ENCODE results near the gene PCBP3. TPM values are rescaled to one million over a fixed set of nuclear protein-coding genes. Genes with fewer than 3 reads are reported as not detected.

The PCBP3 gene
- total RNA-seq, 1 donor from 2014 or later, result not detected

DNA sequence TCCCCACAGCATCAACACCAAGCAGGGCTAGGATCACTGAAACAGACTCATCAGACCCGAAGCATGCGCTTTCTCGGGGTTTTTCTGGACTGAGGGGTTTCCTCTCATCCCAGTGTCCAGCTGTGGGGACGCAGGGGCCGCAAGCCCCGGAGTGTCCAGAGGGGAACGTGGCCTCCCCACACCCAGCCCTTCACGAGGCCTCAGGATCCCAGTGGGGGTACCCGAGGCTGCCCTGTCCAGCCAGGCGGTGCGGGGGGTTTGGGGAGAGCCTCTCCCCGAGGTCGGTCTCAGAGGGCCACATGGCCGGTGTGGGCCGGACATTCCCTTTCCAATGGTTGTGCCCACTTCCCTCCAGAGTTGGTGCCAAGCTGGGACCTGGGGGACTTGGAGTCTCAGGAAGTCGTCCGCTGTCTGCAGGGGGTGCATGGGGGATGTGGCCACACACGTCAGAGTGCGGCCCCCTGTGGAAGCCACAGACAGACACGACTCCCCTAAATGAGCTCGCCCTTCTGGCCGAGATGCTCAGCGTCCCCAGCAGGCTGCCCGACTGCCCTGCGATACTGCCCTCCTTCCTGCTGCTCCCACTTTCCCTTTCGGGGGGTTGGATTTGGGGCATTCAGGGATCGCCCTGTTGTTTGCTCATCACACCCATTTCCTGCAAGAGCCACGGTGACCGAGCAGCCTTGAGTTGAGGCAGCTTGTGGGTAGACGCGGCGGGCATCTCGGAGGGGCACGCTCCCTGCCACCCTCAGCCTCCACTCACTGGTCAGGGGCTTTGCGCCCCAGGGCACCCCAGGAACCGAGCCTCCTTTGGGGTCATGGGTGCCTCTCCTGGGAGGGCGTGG lies 342.2 kb downstream of the PCBP3 start:
- ATAC-seq (ENCODE audit: low read depth) (no peak), DNase-seq (peak; percentile 13)
- Mint-ChIP-seq H3K36me3 (ENCODE audit: low read depth) (no peaks in the 10 kb centered on the region), H3K4me3 (no peak overlapping the region), H3K4me1 (peaks cover 1% of the 10 kb centered on the region), H3K27ac (no peak overlapping the region), H3K9me3 (no peaks in the 10 kb centered on the region), H3K27me3 (no peaks in the 10 kb centered on the region)
- ChIA-PET POLR2A (no interaction called here), CTCF (no interaction called here)
- intact Hi-C loops (cut with micrococcal nuclease), result no loop called here
- TF ChIP-seq, protein P1, sequence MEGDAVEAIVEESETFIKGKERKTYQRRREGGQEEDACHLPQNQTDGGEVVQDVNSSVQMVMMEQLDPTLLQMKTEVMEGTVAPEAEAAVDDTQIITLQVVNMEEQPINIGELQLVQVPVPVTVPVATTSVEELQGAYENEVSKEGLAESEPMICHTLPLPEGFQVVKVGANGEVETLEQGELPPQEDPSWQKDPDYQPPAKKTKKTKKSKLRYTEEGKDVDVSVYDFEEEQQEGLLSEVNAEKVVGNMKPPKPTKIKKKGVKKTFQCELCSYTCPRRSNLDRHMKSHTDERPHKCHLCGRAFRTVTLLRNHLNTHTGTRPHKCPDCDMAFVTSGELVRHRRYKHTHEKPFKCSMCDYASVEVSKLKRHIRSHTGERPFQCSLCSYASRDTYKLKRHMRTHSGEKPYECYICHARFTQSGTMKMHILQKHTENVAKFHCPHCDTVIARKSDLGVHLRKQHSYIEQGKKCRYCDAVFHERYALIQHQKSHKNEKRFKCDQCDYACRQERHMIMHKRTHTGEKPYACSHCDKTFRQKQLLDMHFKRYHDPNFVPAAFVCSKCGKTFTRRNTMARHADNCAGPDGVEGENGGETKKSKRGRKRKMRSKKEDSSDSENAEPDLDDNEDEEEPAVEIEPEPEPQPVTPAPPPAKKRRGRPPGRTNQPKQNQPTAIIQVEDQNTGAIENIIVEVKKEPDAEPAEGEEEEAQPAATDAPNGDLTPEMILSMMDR (IDR thresholded peaks at IDR 0.05), result no peak

DNA sequence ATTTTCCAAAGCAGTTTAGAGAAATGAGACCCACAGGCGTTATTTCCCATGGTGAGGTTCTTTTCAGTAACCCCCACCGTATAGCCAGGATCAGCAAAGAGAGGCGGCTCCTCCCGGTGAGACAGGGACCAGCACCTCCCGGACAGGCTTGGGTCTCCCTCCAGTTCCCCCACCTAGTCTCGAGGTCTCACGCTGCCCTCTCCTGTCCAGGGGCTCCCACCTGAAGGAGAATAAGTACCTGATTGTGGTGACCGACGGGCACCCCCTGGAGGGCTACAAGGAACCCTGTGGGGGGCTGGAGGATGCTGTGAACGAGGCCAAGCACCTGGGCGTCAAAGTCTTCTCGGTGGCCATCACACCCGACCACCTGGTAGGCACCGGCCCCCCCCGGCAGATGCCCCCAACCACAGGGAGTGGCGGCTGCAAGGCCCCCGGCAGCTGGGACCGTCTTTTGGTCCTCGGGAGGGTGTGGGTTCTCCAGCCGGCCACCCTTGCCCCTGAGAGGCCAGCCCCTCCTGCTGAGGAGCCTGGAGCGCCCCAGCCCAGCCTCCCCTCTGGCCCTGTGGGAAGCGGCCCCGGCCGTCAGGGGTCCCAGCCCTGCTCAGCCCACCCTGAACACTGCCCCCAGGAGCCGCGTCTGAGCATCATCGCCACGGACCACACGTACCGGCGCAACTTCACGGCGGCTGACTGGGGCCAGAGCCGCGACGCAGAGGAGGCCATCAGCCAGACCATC lies 343.0 kb downstream of the PCBP3 start:
- ATAC-seq (ENCODE audit: low read depth) (no peak), DNase-seq (peak; percentile 13)
- no peaks in the 10 kb centered on the region for H3K9me3 Mint-ChIP-seq
- CTCF ChIA-PET, result no interaction called here
- H3K36me3 Mint-ChIP-seq (ENCODE audit: low read depth), result no peaks in the 10 kb centered on the region
- H3K4me3 Mint-ChIP-seq, result no peak overlapping the region
- intact Hi-C loops (cut with micrococcal nuclease), result no loop called here
- no peak overlapping the region for H3K27ac Mint-ChIP-seq
- TF ChIP-seq, protein P1 (IDR thresholded peaks at IDR 0.05), result no peak
- H3K27me3 Mint-ChIP-seq, result no peaks in the 10 kb centered on the region
- POLR2A ChIA-PET, result no interaction called here
- H3K4me1 Mint-ChIP-seq, result peaks cover 1% of the 10 kb centered on the region

DNA sequence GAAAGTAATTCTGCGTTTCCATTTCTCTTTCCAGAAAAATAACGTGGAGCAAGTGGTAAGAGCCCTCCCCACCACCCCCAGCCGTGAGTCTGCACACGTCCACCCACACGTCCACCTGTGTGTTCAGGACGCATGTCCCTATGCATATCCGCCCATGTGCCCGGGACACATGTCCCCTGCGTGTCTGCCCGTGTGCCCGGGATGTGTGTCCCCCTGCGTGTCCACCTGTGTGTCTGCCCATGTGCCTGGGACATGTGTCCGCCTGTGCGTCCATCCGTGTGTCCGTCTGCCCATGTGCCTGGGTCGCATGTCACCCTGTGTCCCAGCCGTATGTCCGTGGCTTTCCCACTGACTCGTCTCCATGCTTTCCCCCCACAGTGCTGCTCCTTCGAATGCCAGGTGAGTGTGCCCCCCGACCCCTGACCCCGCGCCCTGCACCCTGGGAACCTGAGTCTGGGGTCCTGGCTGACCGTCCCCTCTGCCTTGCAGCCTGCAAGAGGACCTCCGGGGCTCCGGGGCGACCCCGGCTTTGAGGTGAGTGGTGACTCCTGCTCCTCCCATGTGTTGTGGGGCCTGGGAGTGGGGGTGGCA lies 343.7 kb downstream of the PCBP3 start:
- Mint-ChIP-seq H3K27me3 (no peaks in the 10 kb centered on the region), H3K4me1 (peaks cover 1% of the 10 kb centered on the region), H3K27ac (no peak overlapping the region), H3K4me3 (no peak overlapping the region), H3K9me3 (no peaks in the 10 kb centered on the region), H3K36me3 (ENCODE audit: low read depth) (no peaks in the 10 kb centered on the region)
- ChIA-PET CTCF (no interaction called here), POLR2A (no interaction called here)
- TF ChIP-seq, protein P1 (IDR thresholded peaks at IDR 0.05), result no peak
- ATAC-seq (ENCODE audit: low read depth) (no peak), DNase-seq (peak; percentile 13)
- intact Hi-C loops (cut with micrococcal nuclease), result no loop called here

DNA sequence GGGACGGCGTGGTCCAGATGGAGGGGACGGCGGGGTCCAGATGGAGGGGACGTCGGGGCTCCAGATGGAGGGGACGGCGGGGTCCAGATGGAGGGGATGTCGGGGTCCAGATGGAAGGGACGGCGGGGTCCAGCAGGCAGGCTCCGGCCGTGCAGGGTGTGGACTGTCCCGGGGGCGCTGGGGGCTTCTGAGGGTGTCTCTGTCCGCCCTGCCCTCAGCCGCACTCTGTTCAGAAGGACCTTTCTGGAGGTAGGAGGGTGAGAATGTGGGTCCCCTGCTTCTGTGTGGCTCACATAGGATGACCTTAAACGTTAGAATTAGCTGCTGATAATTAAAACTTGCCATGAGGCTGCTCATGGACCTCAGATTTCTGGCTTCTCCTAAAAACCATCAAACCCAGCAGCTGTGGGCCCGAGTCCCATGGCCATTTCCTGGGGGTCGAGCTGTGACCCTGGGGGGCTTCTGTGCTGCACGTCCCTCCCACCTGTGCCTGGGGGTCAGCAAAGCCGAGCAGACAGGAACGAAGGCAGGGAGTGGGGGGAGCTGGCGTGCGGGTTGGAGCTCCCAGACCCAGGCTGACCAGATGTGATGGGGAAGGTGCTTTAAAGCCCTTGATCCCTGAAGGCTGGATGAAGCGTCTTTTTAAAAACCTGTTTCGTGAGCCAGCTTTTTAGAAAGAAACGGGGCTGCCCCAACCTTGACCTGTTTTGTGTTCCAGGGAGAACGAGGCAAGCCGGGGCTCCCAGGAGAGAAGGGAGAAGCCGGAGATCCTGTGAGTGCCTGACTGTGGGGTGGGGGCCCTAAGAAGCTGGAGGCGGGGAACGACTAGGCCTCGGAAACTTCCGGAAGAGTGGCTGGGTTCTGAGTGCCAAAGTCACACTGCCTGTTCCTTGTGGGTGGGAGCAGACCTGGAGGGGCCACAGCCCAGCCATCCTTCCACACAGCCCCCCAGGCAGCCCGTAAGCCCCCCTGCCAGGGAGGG lies 345.1 kb downstream of the PCBP3 start:
- Mint-ChIP-seq H3K27ac (no peak overlapping the region), H3K36me3 (ENCODE audit: low read depth) (no peaks in the 10 kb centered on the region), H3K9me3 (no peaks in the 10 kb centered on the region), H3K27me3 (no peaks in the 10 kb centered on the region), H3K4me3 (no peak overlapping the region), H3K4me1 (no peaks in the 10 kb centered on the region)
- ATAC-seq (ENCODE audit: low read depth) (no peak), DNase-seq (peak; percentile 9)
- TF ChIP-seq, protein P1 (IDR thresholded peaks at IDR 0.05), result no peak
- ChIA-PET POLR2A (no interaction called here), CTCF (no interaction called here)
- intact Hi-C loops (cut with micrococcal nuclease), result no loop called here
